HG03196 (cell line): Measurements from ENCODE around the gene TBC1D9B.

Experiments used
- ATAC-seq: cut with Tn5 transposase; IDR thresholded peaks from one replicate; pipeline ENCODE4 v1.9.1; 2021; ENCODE audit not compliant: unreplicated experiment

The TBC1D9B gene

DNA sequence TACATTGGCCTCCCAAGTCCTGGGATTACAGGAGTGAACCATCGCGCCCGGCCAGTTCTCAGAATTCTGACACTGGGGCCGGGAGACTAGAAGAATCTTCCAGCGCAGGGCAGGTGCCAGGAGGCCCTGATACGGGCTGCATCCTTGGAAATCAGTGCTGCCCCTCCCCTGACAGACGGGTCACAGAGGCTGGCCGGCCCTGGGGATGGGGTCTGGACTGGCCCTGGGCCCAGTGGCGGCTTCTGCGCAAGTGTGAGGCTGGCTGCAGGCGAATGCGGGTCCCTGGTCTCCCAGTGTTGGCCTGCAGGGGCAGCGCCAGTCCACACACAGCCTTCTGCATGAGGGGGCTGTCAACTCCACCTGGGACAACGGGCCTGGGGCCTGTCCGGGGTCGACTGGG lies 831 bp upstream of the TBC1D9B start:
- no peak for ATAC-seq

DNA sequence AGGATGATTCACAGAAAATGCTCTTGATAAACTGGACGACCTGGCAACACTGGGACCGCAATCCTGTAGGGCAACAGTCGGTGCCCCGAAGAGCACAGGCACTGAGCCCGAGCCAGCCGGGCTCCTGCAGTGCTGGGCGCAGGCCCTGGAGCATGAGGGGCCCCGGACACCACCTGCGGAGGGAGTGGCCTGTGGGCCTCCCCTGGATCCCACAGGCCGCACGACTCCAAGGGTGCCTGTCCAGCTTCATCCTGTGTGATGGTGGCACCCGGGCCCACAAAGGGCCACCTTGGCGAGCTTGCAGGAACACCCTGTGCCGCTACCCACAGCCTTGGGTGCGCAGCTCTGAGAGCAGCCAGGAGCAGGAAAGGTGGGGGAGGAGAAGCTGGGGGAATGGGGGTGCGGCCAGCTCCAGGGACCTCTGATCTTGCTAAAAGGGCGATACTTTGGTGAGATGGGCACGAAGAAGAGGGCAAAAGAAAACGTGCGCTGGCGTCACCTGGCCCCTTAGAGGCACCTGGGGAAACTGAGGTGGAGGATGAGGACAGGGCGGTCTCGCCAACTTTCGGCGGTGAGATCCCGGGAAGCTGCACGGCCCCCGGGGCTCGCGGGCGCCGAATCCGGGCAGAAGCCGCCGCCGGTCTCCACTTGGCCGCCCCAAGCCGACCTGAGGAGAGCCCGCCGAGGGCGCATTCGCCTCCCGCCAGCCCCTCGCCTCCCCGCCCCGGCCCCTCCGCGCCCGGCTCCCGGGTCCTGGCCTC lies 722 bp downstream of the TBC1D9B start:
- no peak for ATAC-seq

DNA sequence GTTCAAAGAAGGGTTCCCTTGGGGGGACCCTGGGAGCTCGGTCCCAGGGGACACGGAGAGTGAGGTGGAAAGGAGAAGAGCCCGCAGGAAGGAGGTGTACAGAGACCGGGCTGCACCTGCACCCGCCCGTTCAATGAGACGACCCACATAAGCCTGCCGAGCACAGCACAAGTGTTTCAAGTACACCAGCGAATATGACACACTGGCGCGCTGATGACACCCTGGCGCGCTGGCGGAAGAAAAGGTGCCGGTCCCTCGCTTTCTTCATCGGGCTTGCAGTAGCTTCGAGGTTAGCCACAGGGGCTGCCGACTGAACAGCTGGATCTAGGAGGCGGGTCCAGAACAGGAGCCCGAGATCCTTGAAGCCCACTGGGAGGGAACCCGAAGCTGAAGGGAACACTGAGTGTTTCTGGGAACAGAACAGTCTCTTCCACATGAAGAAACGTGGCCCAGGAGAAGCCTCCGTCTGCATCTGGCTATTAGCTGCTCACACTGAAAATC lies 1.4 kb downstream of the TBC1D9B start:
- ATAC-seq: no peak

DNA sequence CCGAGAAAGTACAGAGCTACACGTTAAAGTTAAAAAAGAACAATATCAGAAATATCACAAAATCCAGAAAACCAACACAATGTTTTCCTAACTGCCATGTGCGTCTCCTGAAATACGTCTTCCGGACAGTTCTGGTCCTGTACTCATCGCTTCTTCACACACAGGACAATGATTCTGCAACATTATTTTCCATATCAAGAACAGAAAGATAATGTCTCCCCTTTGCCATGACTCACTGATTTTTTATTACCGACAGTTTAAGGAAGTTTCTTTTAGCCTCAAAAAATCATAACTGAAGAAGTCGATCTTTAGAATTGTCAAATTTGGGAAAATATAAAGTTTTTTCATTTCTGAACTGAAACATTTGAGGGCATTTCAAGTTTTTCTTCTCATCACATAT lies 2.5 kb downstream of the TBC1D9B start:
- no peak for ATAC-seq

DNA sequence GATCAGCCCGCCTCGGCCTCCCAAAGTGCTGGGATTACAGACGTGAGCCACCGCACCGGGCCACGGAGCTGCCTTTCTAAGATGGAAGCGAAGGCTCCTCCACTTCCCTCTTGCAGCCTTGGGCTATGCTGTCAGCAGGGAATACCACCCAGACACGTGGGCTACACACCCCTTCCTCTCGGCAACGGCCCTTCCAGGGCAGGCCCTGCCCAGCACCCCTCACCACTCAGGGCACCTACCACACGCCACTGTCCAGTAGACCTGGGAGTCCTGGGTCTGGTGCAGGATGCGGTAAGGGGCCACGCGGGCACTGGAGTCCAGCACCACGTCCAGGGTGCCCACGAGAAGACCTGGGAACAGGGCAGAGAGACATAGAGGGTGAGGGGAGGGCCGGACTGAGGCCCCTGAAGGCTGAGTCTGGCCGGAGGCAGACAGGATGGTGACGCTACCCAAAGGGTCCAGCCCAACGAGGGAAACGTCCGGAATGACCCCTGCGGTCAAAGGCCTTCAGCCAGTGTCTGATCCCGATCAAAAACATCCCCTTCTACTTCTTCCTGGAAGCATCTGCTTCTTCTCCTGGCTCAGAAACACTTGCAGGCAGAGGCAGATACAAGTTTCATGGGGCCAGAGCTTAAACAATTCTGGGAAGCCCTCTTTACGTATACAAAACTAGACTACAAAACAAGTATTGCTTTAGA lies 3.1 kb downstream of the TBC1D9B start:
- ATAC-seq: no peak

DNA sequence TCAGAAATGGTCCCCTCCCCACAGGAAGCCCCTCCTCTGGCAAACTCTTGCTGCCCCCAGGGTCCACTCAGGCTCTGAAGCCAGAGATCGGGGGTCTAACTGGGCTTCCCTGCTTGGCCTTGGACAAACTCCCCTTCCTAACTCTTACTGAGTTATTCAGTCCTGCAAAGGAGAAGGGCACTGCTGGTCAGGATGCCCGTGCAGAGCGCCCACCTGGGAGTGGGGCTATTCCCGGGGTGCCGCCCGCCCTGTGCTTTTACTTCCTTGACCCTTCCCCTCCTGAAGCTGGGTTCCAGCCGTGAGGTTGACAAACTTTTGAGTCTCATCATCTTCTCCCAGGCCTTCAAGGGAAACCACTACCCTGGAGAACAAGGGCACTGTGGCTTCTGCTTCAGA lies 4.9 kb downstream of the TBC1D9B start:
- ATAC-seq: no peak

DNA sequence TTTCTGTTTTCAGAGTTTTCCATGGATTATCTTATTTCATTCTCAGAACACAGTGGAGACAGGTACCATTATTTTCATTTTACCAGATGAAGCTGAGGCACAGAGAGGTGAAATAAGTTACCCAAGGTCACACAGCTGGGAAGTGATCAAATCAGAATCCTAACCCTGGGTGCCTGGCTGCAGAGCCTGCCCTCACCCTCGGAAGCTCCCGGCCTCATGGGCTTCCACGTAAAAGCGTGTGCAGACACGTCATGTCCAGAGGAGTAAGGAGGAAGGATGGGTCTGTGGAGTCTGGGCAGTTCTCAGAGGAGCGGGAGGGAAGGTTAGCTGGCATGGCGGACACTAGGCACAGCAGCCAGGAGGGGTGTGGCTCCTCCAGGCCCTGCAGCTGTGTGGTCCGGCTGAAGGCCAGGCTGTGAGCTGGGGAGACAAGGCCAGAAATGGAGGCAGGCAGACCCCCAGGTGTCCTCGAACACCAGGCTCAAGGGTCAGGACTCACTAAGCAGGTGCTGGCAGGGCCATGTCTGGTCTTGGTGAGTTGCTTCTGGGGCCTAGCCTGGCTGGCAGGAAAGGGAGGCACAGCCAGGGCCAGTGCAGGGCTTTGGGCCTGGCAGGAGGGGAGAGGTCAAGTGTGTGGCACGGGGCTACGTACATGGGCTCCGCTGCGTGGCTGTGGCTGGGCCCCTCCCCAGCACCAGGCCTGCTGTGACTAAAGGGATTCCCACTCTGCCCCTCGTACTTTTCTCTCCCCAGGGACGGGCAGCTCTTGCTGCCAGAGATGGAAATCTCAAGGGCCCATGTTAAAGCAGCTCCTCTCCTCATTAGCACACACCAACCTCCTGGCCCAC lies 5.6 kb downstream of the TBC1D9B start:
- no peak for ATAC-seq

DNA sequence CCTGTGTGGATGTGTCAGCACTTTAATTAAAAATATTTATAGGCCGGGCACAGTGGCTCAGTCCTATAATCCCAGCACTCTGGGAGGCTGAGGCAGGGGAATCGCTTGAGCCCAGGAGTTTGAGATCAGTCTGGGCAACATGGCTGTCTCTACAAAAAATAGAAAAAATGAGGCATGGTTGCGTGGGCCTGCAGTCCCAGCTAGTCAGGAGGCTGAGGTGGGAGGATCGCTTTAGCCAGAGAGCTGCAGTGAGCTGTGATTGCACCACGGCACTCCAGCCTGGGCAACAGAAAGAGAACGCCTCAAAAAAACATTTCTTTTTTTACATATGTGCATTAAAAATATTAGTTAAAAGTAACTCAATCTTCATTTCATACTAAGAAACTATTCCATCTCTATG lies 6.2 kb downstream of the TBC1D9B start:
- ATAC-seq: no peak

DNA sequence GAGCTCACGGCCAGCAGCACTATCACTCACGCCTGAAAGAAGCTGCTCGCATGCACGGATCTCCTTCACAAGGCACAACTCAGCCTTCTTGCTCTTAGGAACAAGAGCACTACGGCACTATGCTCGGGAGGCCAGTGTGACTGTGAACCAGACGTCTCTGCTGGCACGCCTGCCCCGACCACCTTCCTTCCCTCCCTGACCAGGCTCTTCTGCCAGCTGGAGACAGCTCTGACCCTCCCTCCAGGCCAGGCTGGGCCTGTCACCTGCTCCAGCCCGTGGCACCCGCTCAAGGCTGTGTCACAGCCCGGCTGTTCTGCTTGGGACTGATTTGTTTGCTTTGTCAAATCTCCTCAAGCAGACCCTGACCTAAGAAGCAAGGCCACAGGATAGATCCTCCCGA lies 7.0 kb downstream of the TBC1D9B start:
- ATAC-seq: no peak

DNA sequence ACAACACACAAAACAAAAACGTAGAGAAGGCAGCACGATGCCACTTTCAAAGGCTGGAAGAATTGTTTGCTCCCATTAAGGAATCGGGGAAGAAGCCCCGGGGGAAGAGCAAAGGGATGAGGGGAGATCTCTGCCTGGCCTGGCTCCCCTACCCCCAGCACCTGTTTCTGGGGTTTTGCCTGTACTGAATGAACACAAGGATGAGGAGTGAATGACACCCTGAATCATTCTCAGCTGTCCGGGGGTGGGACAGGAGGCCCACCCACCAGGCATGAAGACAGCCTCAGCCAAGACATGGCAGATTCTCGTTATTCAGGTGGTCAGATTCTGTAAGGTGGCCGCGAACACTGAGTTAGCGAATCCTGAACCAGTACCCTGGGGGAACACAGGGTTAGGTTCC lies 7.5 kb downstream of the TBC1D9B start:
- ATAC-seq: no peak

DNA sequence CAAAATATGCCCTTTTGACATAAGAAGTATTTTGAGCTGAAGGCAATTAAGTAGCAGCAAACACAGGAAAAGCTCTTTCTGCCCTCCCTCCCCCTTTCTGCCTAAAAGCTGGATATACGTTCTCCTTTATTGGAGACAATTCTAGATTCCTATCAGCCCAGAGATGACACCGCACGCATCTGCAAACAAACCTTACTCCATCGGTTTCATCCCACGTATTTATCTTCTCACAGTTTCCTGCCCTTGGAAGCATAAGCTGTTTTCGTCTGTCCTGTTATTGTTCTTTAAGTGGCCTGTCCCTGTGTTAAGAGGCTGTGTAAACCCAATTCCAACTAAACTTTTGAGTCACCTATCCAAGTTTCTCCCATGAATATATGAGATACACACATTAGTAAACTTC lies 11.8 kb downstream of the TBC1D9B start:
- ATAC-seq: no peak

DNA sequence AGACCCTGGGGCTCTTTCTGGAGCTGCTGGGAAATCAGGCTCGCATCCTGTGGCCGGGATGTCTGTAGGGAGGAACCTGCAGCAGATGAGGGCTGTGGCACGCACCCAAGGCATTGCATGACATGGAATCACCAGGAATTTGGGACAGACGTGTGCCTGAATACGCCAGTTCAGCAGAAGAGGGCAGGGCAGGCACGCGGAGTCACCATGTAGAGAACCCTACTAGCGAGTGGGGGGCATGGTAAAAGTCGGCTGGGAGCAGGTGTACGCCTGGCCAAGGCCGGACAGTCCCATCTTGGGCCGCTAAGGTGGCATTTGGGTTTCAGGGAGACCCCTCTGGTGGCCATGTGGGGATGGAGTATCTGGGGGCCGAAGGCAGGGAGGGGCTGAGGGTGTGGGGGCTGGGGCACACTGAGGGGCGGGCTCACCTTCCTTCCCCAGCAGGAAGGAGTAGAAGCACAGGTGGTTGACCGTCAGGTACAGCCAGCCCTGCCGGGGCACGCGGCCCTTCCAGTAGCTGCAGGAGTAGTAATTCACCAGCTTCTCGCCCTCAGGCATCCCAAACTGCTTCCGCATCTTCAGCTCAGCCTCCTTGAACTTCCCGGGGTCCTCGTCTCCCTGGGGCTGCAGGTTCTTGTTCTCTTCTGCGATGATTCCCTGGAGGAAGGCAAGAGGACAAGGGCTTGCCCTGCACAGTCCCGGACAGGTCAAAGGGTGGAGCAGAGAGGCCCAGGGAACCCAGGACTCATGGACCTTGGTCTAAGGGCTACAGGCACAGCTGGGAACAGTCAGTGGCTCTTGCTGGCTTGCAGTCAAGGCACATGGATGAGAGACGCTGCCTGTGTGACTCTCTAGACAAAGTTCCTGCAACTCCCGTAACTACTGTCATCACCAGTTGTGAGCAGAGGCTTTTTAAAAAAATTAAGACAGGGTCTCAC lies 13.5 kb downstream of the TBC1D9B start:
- ATAC-seq: no peak

DNA sequence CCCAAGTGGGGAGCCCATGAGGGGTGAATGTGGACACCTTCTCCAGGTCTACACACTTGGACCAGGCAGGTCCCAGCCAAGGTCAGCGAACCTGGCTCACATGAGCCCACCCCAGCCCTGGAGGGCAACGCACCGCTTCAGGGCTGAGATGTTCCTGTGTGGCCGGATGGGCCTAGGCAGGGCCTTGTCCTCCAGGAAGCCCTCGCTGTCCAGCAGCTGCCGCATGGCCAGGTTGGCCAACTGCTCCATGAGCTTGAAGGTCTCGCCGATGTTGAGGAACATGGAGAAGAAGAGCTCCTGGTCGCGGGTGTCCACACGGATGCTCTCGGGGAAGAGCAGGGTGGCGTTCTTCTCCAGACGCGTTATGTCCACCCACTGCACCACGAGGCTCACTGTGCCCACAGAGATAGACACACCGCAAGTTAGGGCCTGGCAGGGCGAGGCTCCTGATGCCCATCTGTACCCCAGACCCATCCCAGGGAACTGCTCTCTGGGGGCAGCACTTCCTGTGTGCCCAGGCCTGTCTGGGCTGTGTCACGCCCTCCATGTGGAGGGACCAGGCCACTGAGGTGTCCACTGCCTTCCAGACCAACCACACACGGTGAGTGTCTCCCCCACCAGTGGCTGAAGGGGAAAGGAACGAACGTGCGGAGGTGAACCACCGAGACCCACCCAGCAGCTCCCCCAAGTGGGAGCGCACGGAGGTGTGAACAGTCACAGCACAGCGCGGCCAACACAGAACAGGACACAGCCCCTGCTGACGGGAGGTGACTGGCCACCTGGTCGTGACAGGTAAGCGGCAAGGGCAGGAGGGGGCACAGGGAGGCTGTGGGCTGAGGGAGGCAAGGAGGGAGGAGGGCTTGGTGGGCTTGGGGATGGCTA lies 14.4 kb downstream of the TBC1D9B start:
- no peak for ATAC-seq

DNA sequence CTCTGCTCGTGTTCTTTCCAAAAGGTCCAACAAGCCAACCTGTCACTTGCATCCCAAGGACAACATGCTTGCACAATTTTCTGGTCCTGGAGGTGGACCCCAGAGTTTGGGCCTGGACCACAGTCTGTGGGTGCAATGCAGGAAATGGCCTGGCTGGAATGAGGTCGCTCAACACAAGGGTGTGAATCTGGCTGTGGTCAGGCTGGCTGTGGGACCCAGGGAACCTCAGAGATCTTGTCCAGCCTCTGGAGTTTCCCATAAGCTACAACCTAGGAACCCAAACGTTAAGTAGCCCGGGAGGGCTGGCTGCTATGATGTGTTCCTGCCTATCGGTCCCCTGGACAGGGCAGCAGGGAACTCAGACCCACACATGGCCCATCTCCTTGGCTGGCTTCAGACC lies 15.4 kb downstream of the TBC1D9B start:
- ATAC-seq: no peak

DNA sequence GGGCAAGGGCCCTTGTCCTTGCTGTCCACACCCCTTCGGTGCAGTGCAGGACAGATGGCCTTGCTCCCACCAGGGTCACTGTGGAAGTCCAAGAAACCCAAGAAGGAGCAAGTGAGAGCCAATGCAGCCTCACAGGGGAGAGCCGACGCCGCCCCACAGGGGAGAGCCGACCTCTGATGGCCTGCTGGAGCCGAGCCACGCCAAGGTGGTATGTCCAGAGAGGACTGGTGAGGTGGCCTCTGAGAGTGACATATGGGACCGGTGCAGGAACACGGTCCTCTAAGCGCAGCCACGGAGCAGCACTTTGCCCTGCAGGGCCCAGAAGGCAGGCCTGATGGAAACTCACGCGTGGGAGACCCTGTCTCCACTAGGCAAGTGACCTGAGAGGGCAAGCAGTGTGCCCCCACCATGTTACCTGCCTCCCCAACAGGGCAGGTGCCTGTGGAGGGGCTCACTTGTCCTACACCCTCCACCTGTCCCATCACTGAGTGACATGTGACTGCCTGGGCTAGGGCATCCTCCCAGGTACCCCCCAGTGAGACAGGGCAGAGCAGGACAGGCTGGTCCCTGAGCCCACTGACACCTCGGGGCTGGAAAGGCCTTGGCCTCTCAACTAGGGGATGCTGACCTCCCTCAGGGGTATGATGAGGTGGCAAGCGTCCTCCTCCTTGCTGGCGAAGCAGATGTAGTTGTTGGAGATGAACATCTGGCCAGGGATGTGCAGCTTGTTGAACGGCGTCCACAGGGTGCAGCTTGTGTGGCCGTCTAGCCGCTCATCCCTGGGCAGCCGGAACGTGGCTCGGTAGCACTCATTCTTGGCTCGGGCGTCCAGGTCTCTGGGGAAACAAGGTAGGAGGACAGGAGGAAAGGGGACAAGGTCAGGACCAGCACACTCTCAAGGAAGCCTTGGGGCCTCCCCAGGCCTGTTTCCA lies 16.7 kb downstream of the TBC1D9B start:
- no peak for ATAC-seq

DNA sequence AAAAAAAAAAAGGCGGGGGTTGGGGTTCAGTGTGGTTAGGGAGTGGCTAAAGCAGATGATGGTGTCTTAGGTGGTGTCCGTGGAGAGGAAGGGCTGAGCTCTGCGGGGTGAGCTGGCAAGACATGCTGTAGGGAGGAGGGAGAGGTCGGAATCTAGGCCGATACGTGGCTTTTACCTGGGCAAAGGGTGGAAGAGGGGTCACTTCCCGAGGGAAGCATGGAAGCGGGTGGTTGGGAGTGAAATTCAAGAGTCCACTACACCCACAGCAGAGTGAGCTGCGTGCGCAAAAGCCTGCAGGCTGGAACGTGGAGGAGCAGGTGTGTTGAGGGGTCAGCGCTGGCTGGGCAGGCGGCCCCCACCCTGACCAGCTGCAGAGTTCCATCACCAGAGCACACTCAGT lies 17.8 kb downstream of the TBC1D9B start:
- no peak for ATAC-seq

DNA sequence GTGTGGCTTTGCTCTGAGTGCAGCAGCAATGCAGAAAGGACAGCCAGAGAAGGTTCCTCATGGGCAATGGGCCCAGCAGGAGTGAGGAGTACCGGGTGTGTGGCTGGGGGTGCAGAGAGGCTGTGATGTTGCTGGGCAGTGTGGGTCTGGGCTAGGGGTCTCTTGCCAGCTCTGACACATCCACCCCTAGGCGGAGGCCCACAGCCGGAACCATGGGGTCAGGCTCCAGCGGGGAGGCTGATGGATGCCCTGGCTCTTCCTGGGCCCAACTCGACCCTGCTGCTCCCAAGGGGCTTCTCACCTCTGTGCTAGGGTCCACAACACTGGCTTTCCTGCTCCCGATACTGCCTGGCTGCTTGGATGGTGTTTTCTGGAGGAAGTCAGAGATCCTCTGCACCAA lies 19.9 kb downstream of the TBC1D9B start:
- ATAC-seq: no peak

DNA sequence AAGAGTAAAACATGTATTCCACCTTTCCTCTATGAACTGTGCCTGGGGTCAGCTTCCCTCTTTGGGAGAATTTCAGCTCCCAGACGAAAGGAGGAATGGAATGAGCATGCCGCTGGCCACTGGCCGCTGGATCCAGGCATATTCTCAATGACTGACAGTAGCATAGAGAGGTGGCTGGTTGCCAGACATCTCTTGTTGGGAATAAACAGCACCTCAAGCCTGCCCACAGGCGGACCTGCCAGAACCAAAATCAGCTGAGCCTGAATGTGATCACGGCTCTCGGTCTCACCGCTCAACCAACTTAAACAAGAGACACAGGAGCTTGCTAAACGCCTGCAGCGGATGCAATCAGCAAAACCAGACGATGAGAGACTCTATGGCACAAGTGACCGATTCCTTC lies 20.6 kb downstream of the TBC1D9B start:
- ATAC-seq: no peak
